ENCODE data around the gene GRM7.

The GRM7 gene

DNA sequence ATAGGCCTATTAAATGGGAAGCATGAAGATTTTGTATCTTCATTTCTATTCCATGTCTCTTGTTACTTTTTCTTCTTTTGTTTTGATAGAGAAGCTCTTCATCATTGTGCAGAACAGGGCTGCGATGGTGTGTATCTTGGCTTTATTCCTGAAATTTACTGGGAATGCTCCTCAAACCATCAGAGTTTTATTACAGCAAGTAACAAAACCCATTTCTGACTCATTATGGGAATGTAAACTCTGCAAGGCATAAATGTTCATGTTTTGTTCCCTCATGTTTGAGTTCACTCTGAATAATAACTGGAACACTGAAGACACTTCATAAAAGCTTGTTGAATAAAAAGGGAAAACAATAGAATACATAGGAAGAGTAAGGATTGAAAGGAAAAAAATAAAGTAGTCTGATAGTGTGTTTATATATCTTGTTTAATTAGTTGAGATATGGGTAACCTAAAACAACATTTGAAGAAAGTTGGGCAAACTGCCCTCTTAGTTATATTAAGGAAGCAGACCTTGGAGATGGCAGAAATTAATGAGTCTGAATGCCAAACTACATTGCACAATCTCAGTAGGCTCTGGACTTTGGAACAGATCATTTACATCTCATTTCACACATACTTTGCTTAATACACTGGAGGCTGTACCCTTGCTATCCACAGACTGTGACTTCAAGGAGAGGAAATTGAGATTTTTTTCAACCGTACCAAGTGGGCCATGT, 521.5 kb downstream of the GRM7 start:
- no peak for DNase-seq (ENCODE audit: extremely low read depth, low read depth)
- TF ChIP-seq, protein P1, sequence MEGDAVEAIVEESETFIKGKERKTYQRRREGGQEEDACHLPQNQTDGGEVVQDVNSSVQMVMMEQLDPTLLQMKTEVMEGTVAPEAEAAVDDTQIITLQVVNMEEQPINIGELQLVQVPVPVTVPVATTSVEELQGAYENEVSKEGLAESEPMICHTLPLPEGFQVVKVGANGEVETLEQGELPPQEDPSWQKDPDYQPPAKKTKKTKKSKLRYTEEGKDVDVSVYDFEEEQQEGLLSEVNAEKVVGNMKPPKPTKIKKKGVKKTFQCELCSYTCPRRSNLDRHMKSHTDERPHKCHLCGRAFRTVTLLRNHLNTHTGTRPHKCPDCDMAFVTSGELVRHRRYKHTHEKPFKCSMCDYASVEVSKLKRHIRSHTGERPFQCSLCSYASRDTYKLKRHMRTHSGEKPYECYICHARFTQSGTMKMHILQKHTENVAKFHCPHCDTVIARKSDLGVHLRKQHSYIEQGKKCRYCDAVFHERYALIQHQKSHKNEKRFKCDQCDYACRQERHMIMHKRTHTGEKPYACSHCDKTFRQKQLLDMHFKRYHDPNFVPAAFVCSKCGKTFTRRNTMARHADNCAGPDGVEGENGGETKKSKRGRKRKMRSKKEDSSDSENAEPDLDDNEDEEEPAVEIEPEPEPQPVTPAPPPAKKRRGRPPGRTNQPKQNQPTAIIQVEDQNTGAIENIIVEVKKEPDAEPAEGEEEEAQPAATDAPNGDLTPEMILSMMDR (IDR thresholded peaks at IDR 0.05; ENCODE audit: low read depth, low read length): no peak

DNA sequence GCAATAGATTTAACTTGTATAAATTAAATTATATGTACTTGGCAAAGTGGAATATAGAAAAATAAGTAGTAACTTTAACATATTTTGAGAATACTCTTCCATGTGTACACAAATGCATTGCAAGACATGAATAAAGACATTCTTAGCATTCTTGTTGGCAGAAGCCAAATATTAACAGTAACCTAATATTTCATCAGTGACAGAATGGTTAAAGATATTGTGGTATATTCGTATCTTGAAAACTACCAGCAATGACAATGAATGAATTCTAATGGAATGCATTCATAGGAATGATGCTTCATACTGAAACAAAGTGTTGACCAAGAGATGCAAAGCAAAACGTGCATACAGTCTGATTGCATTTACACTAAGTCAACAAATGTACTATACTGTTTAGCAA, 524.7 kb downstream of the GRM7 start:
- DNase-seq (ENCODE audit: extremely low read depth, low read depth): no peak
- TF ChIP-seq, protein P1 (IDR thresholded peaks at IDR 0.05; ENCODE audit: low read depth, low read length): no peak

DNA sequence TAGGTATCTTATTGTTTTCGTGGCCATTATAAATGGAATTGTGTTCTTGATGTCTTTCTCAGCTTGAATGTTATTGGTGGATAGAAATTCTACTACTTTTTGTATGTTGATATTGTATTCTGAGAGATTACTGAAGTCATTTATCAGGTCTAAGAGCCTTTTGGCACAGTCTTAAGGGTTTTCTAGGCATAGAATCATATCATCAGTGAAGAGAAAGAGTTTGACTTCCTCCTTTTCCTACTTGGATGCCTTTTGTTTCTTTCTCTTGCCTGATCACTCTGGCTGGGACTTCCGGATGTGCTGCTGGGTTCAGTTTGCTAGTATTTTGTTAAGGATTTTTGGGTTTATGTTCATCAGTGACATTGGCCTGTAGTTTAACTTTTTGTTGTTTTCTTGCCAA, 527.1 kb downstream of the GRM7 start:
- DNase-seq (ENCODE audit: extremely low read depth, low read depth): no peak

DNA sequence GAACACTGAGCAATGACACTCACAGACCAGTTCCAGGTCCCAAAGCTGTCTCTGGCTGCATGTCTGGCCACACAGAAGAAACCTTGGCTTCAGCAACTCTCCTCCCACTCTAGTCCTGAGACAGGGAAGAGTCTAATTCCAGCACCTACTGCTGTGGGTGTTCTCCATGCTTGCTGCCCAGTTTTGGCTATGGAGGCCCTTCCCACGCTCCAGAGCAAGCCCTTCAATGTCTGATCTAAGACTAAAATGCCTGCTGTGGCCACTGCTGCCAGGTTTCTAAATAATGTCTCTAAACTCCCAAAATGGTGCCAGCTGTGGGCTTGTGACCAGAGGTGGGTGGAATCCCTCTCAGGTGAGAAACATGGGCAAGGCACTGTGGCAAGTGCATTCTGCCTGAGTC, 531.3 kb downstream of the GRM7 start:
- DNase-seq (ENCODE audit: extremely low read depth, low read depth): no peak
- TF ChIP-seq, protein P1 (IDR thresholded peaks at IDR 0.05; ENCODE audit: low read depth, low read length): no peak

More for the DNA sequence above, 527.1 kb downstream of the GRM7 start:
- TF ChIP-seq, protein P1 (IDR thresholded peaks at IDR 0.05; ENCODE audit: low read depth, low read length): no peak

DNA sequence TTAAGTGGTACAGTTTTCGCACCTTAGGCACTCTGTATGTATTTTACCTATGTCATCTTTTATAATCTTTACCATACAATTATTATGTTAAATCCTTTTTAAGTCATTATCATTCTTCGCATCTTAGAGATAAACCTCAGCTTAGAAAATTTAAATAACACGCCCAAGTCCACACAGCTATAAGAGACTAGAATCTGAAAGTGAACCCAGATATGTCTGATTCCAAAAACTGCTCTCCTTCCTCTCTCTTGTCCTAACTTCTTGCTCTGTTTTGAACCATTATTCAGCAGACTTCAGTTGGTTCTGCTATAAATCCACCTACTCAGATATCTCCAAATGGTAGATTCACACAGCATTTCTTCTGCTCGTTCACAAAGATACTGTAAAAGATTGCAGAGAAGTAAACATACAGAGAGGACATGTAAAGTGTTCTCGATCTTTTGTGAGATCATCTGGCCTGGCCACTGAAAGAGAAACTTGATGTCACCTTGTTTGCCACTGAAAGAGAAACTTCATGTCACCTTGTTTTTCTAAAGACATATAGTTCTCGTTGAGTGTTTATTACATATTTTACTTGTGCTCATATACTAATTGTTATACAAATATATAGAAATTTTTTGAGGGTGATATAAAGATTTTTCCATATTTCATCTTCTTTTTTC, 533.2 kb downstream of the GRM7 start:
- no peak for DNase-seq (ENCODE audit: extremely low read depth, low read depth)
- TF ChIP-seq, protein P1 (IDR thresholded peaks at IDR 0.05; ENCODE audit: low read depth, low read length): no peak

DNA sequence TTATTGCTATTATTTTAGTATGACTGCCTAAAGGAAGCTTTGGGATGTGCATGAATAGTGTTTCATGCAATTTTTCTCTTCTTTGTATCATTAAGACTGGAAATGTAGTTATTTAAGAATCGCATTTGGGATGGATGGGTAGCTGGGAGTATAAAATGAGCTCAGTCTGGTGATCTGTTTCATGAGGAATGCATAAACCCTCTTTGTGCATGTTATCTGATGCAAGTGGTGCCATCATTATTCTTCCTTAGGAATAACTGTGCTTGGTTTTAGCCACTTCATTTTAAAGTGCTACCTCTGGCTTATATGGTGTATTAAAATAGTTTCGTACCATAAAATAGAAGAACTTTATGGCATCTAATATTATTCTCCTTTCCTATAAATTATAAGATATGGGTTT, 535.6 kb downstream of the GRM7 start:
- no peak for DNase-seq (ENCODE audit: extremely low read depth, low read depth)
- TF ChIP-seq, protein P1 (IDR thresholded peaks at IDR 0.05; ENCODE audit: low read depth, low read length): no peak

DNA sequence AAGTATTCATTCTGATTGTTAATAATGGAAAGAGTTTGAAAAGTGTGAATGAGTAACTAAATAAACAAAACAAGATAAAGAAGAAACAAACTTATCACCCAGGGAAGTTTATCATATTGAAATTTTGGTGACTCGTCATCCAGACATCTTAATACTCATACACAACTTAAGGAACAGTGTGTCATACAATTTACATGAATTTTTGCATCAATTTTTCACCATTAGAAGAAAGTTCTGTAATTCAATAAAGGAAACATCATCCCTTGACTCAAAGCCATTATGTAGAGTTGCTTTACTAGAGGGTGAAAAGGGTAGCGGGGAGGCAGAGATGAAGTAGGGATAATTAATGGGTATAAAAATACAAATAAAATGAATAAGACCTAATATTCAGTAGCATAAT, 536.2 kb downstream of the GRM7 start:
- no peak for DNase-seq (ENCODE audit: extremely low read depth, low read depth)
- TF ChIP-seq, protein P1 (IDR thresholded peaks at IDR 0.05; ENCODE audit: low read depth, low read length): no peak

All from AG09319 (cell line).